GM18909 (cell line): ENCODE data around the gene LILRB2.
"Not testable (repeated sequence)": the region's sequence is repeated elsewhere in the genome, so short reads cannot be mapped to it uniquely, and the experiment has no call there.

Experiments used
- ATAC-seq: cut with Tn5 transposase; IDR thresholded peaks from one replicate; pipeline ENCODE4 v1.9.1; 2021; ENCODE audit warnings: mild to moderate bottlenecking; ENCODE audit not compliant: unreplicated experiment, poor library complexity

LILRB2 gene

DNA sequence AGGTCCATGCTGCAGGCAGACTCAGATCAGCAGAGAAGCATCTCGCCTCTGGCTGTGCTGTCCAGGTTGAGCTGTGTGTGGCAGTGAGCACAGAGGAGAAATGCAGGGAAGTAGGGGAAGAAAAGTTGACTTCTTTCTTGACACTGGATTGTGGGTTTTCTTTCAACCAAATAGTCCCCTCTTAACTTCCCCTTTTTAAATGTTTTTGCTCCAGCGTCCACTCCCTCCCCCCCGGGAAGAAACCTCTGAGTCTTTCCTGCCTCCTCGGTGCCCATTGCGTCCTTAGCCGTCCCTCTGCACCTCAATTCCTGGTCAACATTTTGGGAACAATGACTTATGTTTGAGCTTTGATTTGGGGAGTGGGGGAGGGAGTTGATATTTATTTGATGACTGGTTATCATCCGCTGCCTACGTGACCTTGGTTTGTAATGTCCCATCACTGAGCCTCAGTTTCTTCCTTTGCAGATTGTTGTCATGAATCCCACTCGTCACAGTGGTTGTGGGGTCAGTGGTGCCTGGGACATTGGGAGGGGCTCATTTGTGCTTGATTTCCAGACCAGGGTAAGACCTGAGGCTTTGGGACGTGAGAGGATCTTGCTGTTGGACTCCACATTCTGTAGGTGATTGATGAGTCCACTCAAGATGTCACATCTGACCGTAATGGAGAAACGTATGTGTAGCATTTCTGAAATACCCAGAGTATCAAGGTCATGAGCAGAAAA lies at the start of gene LILRB2:
TSS of gene LILRB2 (minus strand) at position 104 of the 722 bp plus-strand sequence. CDS start 614 bp downstream, outside the sequence.
- no peak for ATAC-seq

DNA sequence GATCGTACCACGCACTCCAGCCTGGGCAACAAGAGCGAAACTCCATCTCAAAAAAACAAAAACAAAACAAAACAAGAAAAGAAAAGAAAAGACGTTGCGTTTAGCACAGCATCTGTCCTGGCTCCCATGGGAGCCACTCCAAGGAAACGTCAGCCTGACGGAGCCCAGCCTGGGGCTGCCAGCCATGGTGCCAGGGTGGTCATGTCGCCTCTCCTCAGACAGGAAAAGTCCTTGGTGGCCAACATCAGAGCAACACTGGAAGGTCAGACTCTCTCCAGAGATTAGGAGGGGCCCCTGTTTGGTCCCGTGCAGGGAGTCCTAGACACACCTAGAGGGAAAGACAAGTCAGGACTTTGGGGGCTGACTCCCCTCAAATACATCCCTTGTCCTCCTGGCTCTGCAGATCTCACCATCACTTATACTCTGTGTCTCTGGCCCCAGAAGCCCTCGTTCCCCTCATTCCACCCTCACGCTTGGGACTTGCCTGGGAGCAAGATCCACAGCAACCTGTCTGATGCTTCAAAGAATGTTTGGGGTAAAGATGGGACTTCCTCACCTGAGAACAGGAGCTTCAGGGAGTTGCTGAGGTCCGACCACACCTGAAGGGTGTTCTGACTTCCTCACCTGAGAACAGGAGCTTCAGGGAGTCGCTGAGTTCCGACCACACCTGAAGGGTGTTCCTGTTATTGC lies 48.7 kb upstream of the LILRB2 start:
- no peak for ATAC-seq

DNA sequence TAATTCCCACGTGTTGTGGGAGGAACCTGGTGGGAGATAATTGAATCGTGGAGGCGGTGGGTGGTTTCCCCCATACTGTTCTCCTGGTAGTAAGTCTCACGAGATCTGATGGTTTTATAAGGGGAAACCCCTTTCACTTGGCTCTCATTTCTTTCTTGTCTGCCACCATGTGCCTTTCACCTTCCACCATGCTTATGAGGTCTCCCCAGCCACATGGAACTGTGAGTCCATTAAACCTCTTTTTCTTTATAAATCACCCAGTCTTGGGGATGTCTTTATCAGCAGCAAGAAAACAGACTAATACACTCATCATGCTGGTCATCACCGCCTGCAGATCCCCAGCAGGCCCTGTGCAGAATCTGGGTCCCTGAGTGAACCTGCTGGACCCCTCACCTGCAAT lies 47.9 kb upstream of the LILRB2 start:
- not testable (repeated sequence) for ATAC-seq

- no peak for ATAC-seq
These were observed 44.7 kb upstream of the LILRB2 start for GRCh38 chr19:54325631-54326030.

GRCh38 chr19:54325194-54325621 lies 44.3 kb upstream of the LILRB2 start:
- no peak for ATAC-seq

- no peak for ATAC-seq
These were observed 43.2 kb upstream of the LILRB2 start for GRCh38 chr19:54324071-54324470.

GRCh38 chr19:54322934-54323333 lies 42.0 kb upstream of the LILRB2 start:
- not testable (repeated sequence) for ATAC-seq

- ATAC-seq = not testable (repeated sequence)
These were observed 41.4 kb upstream of the LILRB2 start for GRCh38 chr19:54322295-54322694.

- no peak for ATAC-seq
These were observed 39.2 kb upstream of the LILRB2 start for GRCh38 chr19:54319892-54320670.

DNA sequence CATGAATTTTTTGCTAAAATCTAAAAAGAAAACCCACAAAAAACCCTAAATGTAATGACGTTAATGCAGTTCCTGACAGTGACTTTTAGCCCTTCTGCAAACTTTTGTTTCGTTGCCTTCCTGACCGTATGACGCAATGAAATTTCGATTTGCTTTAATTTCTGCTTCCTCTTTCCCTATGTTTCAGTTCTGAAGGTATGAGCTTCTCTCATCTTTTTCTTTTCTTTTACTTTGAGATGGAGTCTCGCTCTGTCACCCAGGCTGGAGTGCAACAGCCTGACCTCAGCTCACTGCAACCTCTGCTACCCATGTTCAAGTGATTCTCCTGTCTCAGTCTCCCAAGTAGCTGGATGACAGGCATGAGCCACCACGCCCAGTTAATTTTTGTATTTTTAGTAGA lies 38.1 kb upstream of the LILRB2 start:
- no peak for ATAC-seq

GRCh38 chr19:54317965-54318240 lies 37.0 kb upstream of the LILRB2 start:
- no peak for ATAC-seq

GRCh38 chr19:54317108-54317964 lies 36.4 kb upstream of the LILRB2 start:
- no peak for ATAC-seq

- no peak for ATAC-seq
These were observed 35.8 kb upstream of the LILRB2 start for GRCh38 chr19:54316746-54317107.

DNA sequence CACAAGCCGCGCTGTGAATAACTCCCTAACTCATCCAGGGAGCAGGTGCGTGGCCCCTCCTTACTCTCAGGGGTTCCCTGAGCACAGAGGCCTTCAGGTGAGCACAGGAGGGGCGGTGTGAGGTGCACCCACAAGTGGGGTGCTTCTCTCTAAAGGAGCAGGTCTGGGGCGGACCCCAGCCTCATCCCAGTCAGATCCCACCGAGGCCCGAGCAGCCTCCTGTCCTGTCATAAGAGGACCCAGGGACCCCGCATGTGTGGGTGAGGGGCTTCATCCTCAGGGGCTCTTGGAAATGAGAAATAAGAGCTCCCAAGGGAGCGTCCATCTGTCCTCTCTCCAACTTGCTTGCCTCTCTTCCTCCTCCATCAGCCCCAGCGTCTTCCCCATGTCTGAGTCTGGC lies 35.0 kb upstream of the LILRB2 start:
- ATAC-seq = no peak

DNA sequence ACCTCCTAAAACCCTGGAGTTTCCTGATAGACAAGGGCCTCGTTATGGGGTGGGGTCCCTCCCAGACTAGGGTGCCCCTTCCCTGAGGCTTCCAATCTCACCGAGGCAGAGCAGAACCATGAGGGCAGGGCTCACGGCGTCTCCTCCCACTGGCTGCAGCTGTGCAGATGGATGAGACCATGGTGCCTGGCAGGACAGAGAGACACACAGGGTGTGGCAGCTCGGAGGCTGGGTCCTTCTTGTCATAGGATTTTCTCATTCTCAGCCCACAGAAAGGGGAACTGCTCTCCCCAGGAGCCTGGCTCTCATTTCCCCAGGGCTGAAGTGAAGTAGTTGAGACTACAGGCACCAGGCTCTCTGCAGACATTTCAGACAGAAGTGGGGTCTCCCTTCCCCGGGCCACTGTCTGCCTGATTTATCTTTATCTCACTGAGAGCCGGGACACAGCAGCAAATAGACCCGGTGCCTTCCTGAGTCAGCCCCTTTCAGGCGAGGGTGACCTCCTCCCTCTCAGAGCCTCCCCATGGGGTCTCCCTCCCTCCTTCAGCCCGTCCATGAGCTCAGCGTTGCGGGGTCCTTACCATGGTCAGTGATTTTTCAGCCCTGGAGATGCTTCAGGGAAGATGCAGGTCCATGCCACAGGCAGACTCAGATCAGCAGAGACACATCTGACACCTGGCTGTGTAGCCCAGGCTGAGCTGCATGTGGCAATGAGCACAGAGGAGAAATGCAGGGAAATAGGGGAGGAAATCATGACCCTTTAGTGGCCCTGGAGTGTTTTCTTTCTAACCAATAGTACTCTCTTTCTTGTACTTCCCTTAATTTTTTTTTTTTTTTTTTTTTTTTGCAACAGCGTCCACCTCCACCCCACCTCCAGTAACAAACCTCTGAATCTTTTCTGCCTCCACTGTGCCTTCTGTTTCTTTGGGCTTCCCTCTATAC lies 31.8 kb upstream of the LILRB2 start, which contains the start of gene LILRA5:
TSS of gene LILRA5 (minus strand) at position 731 of the 942 bp plus-strand sequence. CDS start at position 584, 147 bp downstream.
- no peak for ATAC-seq

DNA sequence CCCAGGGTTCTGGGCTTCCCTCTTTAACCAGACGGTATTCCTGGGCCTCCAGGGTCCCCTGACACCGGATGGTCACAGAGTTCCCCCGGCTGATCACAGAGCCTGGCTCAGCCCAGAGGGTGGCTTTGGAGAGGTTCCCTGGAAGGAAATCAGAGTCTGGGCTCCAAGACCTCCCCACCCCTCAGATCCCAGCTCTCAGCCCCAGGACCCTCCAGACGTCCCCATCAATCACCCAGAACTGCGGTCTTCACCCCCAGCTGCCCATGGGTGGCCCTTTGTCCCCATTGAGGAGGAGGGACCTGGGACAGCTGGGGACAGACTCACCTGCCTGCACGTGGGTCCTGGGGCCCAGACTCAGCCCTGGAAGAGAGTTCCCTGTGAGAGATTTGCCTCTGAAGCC lies 31.1 kb upstream of the LILRB2 start:
- no peak for ATAC-seq

DNA sequence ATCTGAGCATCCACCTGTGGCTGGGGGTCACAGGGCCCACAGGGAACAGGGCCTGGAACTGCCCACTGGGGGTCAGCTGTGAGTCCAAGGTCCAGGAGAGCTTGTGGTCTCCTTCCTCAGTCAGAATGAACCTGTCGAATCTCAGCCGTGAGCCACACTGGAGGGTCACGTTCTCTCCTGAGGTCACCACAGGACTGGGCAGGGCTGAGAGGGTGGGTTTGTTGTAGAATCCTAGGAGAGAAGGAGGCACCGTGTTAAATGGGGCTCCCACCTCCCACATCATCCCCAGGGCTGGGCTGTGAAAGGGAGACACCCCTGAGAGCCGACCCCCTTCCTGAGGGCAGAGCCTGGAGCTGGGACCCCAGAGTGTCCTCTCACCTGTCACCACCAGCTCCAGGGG lies 30.6 kb upstream of the LILRB2 start:
- ATAC-seq = no peak

DNA sequence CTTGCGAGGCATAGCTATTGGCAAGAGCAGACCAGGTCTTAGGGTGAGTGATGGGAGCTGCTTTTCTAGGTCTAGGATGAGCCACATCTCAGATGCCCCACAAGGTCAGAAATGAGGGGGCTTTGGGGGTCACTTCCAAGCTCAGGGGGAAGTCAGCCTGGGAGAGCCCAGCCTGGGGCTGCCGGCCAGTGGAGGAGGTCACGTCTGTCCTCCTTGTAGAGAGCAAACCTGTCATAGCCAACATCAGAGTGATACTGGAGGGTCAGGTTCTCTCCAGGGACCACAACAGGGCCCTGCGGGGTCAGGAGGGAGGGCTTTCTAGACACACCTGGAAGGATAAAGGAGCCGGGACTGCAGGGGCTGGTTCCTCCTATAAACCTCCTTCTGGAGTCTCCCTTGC lies 29.6 kb upstream of the LILRB2 start:
- no peak for ATAC-seq

- no peak for ATAC-seq
These were observed 28.9 kb upstream of the LILRB2 start for GRCh38 chr19:54309811-54310210.
